Measurements from ENCODE around the gene ANKRD42. TPM values are rescaled to one million over a fixed set of nuclear protein-coding genes. Genes with fewer than 3 reads are reported as not detected.

Gene ANKRD42
- total RNA-seq, 1 experiment from 2014 or later: 8.6 TPM

DNA sequence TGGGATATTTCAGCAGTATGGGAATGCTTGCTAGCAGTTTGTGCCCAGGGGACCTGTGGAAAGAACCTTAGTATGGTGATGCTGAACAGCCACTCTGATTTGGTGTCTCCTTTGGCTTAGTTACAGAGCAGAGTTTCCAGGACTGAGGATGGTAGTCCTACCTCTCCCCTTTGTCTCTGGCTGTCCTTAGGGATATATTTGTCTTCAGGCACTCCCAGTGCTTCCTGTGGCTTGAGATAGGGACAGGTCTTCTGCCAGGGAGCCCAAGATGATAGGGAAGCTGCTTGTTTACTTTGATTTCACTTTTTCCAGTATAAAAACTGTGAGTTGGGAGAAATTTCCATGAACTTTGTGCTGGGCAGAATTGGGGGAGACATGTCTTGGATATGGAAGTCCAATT, 28.2 kb downstream of the ANKRD42 start:
- intact Hi-C loops (cut with micrococcal nuclease): no loop called here
- BruUV-seq (replicated peaks): no TSS peak
- no peak for TF ChIP-seq CTCF (IDR thresholded peaks at IDR 0.05; ENCODE audit: unreplicated experiment)
- Mint-ChIP-seq H3K4me1 (ENCODE audit: insufficient read depth, unreplicated experiment) (peaks cover 6% of the 10 kb centered on the region), H3K27me3 (ENCODE audit: insufficient read depth, unreplicated experiment) (no peaks in the 10 kb centered on the region), H3K9me3 (ENCODE audit: unreplicated experiment) (no peaks in the 10 kb centered on the region), H3K36me3 (ENCODE audit: insufficient read depth, unreplicated experiment) (no peaks in the 10 kb centered on the region), H3K27ac (ENCODE audit: low read depth, unreplicated experiment) (no peak overlapping the region), H3K4me3 (ENCODE audit: unreplicated experiment) (no peak overlapping the region)
- CTCF ChIA-PET: interaction anchor here (1.5 to 1.9 kb wide), 2 partner anchors 15 to 29 kb away, joined by 4 to 8 read pairs; no protein-coding TSS in a partner anchor
- DNase-seq (ENCODE audit: unreplicated experiment): no peak
- POLR2A ChIA-PET: interaction anchor here (0.8 to 1.0 kb wide), 2 partner anchors 28 to 171 kb away, joined by 3 read pairs; no protein-coding TSS in a partner anchor

- no peaks in the 10 kb centered on the region for H3K36me3 Mint-ChIP-seq (ENCODE audit: insufficient read depth, unreplicated experiment)
- TF ChIP-seq CTCF (IDR thresholded peaks at IDR 0.05; ENCODE audit: unreplicated experiment): no peak
- POLR2A ChIA-PET: interaction anchor here (0.8 kb wide), 1 partner anchor 172 kb away, joined by 3 read pairs; no protein-coding TSS in a partner anchor
- H3K4me3 Mint-ChIP-seq (ENCODE audit: unreplicated experiment): no peak overlapping the region
- CTCF ChIA-PET: interaction anchor here (0.6 to 1.5 kb wide), 3 partner anchors 17 to 782 kb away, joined by 3 to 4 read pairs (median 4); no protein-coding TSS in a partner anchor
- peaks cover 6% of the 10 kb centered on the region for H3K4me1 Mint-ChIP-seq (ENCODE audit: insufficient read depth, unreplicated experiment)
- no peak for DNase-seq (ENCODE audit: unreplicated experiment)
- H3K27ac Mint-ChIP-seq (ENCODE audit: low read depth, unreplicated experiment): no peak overlapping the region
- no peaks in the 10 kb centered on the region for H3K9me3 Mint-ChIP-seq (ENCODE audit: unreplicated experiment)
- BruUV-seq (replicated peaks): no TSS peak
- no peaks in the 10 kb centered on the region for H3K27me3 Mint-ChIP-seq (ENCODE audit: insufficient read depth, unreplicated experiment)
- intact Hi-C loops (cut with micrococcal nuclease): no loop called here
Measured at GRCh38 chr11:83222499-83222898, 29.0 kb downstream of the ANKRD42 start.

GRCh38 chr11:83223457-83223856, 29.9 kb downstream of the ANKRD42 start:
- POLR2A ChIA-PET: no interaction called here
- intact Hi-C loops (cut with micrococcal nuclease): no loop called here
- no peak overlapping the region for H3K4me3 Mint-ChIP-seq (ENCODE audit: unreplicated experiment)
- CTCF ChIA-PET: interaction anchor here (0.6 to 1.1 kb wide), 2 partner anchors 359 to 596 kb away, joined by 3 read pairs; no protein-coding TSS in a partner anchor
- no peaks in the 10 kb centered on the region for H3K9me3 Mint-ChIP-seq (ENCODE audit: unreplicated experiment)
- no peak for DNase-seq (ENCODE audit: unreplicated experiment)
- no TSS peak for BruUV-seq (replicated peaks)
- H3K4me1 Mint-ChIP-seq (ENCODE audit: insufficient read depth, unreplicated experiment): peaks cover 6% of the 10 kb centered on the region
- no peaks in the 10 kb centered on the region for H3K36me3 Mint-ChIP-seq (ENCODE audit: insufficient read depth, unreplicated experiment)
- H3K27ac Mint-ChIP-seq (ENCODE audit: low read depth, unreplicated experiment): no peak overlapping the region
- no peaks in the 10 kb centered on the region for H3K27me3 Mint-ChIP-seq (ENCODE audit: insufficient read depth, unreplicated experiment)
- no peak for TF ChIP-seq CTCF (IDR thresholded peaks at IDR 0.05; ENCODE audit: unreplicated experiment)

DNA sequence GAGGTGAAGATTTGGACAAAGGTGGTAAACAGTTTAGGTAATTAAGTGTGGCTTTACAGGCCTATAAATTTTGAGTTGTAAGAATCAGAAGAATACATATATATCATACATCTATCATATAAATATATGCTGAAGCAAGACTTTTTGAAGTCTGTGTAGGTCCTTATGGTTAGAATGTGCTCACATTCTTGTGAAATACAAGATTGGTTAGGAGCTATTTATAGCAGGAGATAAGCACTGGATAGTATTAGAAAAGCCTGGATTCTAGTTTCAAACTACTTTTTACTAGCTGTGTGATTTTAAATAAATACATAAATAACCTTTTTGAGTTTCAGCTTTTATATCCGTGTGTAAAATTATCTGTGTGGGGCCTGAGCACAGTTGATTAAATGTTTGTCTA, 42.3 kb downstream of the ANKRD42 start:
- H3K4me1 Mint-ChIP-seq (ENCODE audit: insufficient read depth, unreplicated experiment): no peaks in the 10 kb centered on the region
- no peak overlapping the region for H3K4me3 Mint-ChIP-seq (ENCODE audit: unreplicated experiment)
- intact Hi-C loops (cut with micrococcal nuclease): no loop called here
- no peak overlapping the region for H3K27ac Mint-ChIP-seq (ENCODE audit: low read depth, unreplicated experiment)
- POLR2A ChIA-PET: interaction anchor here (1.1 to 1.3 kb wide), 2 partner anchors 41 to 47 kb away, joined by 3 read pairs; no protein-coding TSS in a partner anchor
- CTCF ChIA-PET: interaction anchor here (0.9 to 5.4 kb wide), 7 partner anchors 13 to 584 kb away, joined by 3 to 39 read pairs (median 3); partner anchors contain the start of gene DDIAS
- BruUV-seq (replicated peaks): no TSS peak
- no peak for DNase-seq (ENCODE audit: unreplicated experiment)
- TF ChIP-seq CTCF (IDR thresholded peaks at IDR 0.05; ENCODE audit: unreplicated experiment): no peak
- H3K36me3 Mint-ChIP-seq (ENCODE audit: insufficient read depth, unreplicated experiment): no peaks in the 10 kb centered on the region
- H3K9me3 Mint-ChIP-seq (ENCODE audit: unreplicated experiment): no peaks in the 10 kb centered on the region
- no peaks in the 10 kb centered on the region for H3K27me3 Mint-ChIP-seq (ENCODE audit: insufficient read depth, unreplicated experiment)

All from MCF 10A (cell line).